Measurements from ENCODE around the gene TBC1D10B. TPM values are rescaled to one million over a fixed set of nuclear protein-coding genes. Genes with fewer than 3 reads are reported as not detected.
A peak's percentile ranks its signal among the peaks of the same experiment; 100 is the strongest.

TBC1D10B gene
- total and polyA plus RNA-seq, 9 of the 15 experiments (the other 6 are each of a cell fraction or from before 2014, with no cell fraction given), result 2.2 to 55.4 (median 17.5) TPM

- TF ChIP-seq ARID2 (IDR thresholded peaks at IDR 0.05), result no peak
- TF ChIP-seq POLR2H (tag; IDR thresholded peaks at IDR 0.05; ENCODE audit: low read depth), result peak; percentile 74; the same call in 1 of the 2 replicates
- no peak for TF ChIP-seq ZNF282 (CRISPR knock-in tag; IDR thresholded peaks at IDR 0.05)
- TF ChIP-seq EZH2 (IDR thresholded peaks at IDR 0.05; ENCODE audit: borderline replicate concordance, low read depth, low read length), result no peak
- peak; percentile 57; the same call in 1 of the 2 replicates for TF ChIP-seq OTX1 (CRISPR knock-in tag; IDR thresholded peaks at IDR 0.05)
- no peak for TF ChIP-seq LEF1 (IDR thresholded peaks at IDR 0.05)
- TF ChIP-seq, protein P1, sequence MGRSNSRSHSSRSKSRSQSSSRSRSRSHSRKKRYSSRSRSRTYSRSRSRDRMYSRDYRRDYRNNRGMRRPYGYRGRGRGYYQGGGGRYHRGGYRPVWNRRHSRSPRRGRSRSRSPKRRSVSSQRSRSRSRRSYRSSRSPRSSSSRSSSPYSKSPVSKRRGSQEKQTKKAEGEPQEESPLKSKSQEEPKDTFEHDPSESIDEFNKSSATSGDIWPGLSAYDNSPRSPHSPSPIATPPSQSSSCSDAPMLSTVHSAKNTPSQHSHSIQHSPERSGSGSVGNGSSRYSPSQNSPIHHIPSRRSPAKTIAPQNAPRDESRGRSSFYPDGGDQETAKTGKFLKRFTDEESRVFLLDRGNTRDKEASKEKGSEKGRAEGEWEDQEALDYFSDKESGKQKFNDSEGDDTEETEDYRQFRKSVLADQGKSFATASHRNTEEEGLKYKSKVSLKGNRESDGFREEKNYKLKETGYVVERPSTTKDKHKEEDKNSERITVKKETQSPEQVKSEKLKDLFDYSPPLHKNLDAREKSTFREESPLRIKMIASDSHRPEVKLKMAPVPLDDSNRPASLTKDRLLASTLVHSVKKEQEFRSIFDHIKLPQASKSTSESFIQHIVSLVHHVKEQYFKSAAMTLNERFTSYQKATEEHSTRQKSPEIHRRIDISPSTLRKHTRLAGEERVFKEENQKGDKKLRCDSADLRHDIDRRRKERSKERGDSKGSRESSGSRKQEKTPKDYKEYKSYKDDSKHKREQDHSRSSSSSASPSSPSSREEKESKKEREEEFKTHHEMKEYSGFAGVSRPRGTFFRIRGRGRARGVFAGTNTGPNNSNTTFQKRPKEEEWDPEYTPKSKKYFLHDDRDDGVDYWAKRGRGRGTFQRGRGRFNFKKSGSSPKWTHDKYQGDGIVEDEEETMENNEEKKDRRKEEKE (IDR thresholded peaks at IDR 0.05; ENCODE audit: borderline replicate concordance in 1 of 2, control insufficient read depth in 1 of 2, low read depth in 2 of 2, low read length in 1 of 2), result 0 out of 4 replicates have a peak, but pooled peaks of 1 of the 2 experiments have one; percentile 24
- TF ChIP-seq HLTF (IDR thresholded peaks at IDR 0.05), result peak; percentile 82; the same call in 1 of the 2 replicates
- TF ChIP-seq PATZ1 (CRISPR knock-in tag; IDR thresholded peaks at IDR 0.05; ENCODE audit: borderline replicate concordance), result no peak
- TF ChIP-seq, protein P2, sequence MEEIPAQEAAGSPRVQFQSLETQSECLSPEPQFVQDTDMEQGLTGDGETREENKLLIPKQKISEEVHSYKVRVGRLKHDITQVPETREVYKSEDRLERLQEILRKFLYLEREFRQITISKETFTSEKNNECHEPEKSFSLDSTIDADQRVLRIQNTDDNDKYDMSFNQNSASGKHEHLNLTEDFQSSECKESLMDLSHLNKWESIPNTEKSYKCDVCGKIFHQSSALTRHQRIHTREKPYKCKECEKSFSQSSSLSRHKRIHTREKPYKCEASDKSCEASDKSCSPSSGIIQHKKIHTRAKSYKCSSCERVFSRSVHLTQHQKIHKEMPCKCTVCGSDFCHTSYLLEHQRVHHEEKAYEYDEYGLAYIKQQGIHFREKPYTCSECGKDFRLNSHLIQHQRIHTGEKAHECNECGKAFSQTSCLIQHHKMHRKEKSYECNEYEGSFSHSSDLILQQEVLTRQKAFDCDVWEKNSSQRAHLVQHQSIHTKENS (CRISPR knock-in tag; IDR thresholded peaks at IDR 0.05), result no peak
- no peak for TF ChIP-seq NONO (IDR thresholded peaks at IDR 0.05; ENCODE audit: low read depth in 2 of 2, low read length in 1 of 2)
- 0 out of 2 replicates have a peak, but pooled peaks have one; percentile 86 for TF ChIP-seq RERE (CRISPR knock-in tag; IDR thresholded peaks at IDR 0.05; ENCODE audit: borderline replicate concordance)
Observed at GRCh38 chr16:30378236-30379157, 8.2 kb upstream of the TBC1D10B start (continued).

All from K562 (cell line).